SK-N-SH (cell line): Measurements from ENCODE around the gene MRPS18A. TPM values are rescaled to one million over a fixed set of nuclear protein-coding genes. Genes with fewer than 3 reads are reported as not detected.

ENCODE experiments used
- CTCF ChIA-PET: fragments of 300-600, 350-600 bp; formaldehyde crosslinking; extraction: SDS; loops from one replicate; lab custom pipeline; 2021; lab: Yijun Ruan, JAX
- POLR2A ChIA-PET: fragments of 350-600 bp; sonication (Branson Sonifier 250); formaldehyde crosslinking; extraction: SDS; loops from one replicate; lab custom pipeline; 2020; ENCODE audit warnings: antibody characterized with exemption, inconsistent platforms; lab: Yijun Ruan, JAX
- DNase-seq: peaks from one replicate; pipeline ENCODE4 v3.0.0; 2012
- H2AFZ ChIP-seq: fragments of 200-600 bp; sonication (generic); 2 replicates; pipeline ENCODE4 v1.8.1; 2016; ENCODE audit warnings: antibody characterized with exemption, mild to moderate bottlenecking, low read depth
- H3F3A ChIP-seq: fragments of 200-600 bp; sonication (generic); replicated peaks from 2 replicates; pipeline ENCODE3; 2016; ENCODE audit warnings: antibody characterized with exemption, mild to moderate bottlenecking; ENCODE audit not compliant: insufficient read depth
- H3K27ac ChIP-seq, 2 experiments: fragments of 200-500 bp in 1 of 2; fragments of 200-600 bp in 1 of 2; sonication (Bioruptor generic) in 1 of 2; sonication (generic), shearing (Covaris generic) in 1 of 2; 2 replicates each; pipeline versions ENCODE4 v1.5.1 to v1.6.1; 2014 to 2016; ENCODE audit warnings: low read depth in 2 of 2, inconsistent platforms in 1 of 2, low read length in 1 of 2, mild to moderate bottlenecking in 1 of 2, mixed read lengths in 1 of 2
- H3K27me3 ChIP-seq: fragments of 200-600 bp; sonication (generic), shearing (Covaris generic); 2 replicates; pipeline ENCODE4 v1.6.1; 2016; ENCODE audit warnings: mixed run types; ENCODE audit not compliant: insufficient read depth
- H3K36me3 ChIP-seq, 2 experiments: fragments of 200-500 bp in 1 of 2; fragments of 200-600 bp in 1 of 2; sonication (Bioruptor generic) in 1 of 2; sonication (generic) in 1 of 2; replicated peaks in 1 of 2; 2 replicates each; pipeline versions ENCODE3 to v1.5.1; 2014 to 2016; ENCODE audit warnings: low read length in 1 of 2, mild to moderate bottlenecking in 1 of 2; ENCODE audit not compliant: insufficient read depth in 2 of 2, control insufficient read depth in 1 of 2
- H3K4me1 ChIP-seq, 2 experiments: fragments of 200-500 bp in 1 of 2; fragments of 200-600 bp in 1 of 2; sonication (Bioruptor generic) in 1 of 2; sonication (generic), shearing (Covaris generic) in 1 of 2; 2 replicates each; pipeline versions ENCODE4 v1.5.1 to v1.6.1; 2014 to 2016; ENCODE audit warnings: low read depth in 1 of 2, low read length in 1 of 2, mixed run types in 1 of 2; ENCODE audit not compliant: insufficient read depth in 2 of 2, control insufficient read depth in 1 of 2
- H3K4me2 ChIP-seq: fragments of 200-600 bp; sonication (generic), shearing (Covaris generic); 2 replicates; pipeline ENCODE4 v1.6.1; 2017; ENCODE audit warnings: mixed run types
- H3K4me3 ChIP-seq, 2 experiments: fragments of 200-500 bp in 1 of 2; fragments of 200-600 bp in 1 of 2; sonication (Bioruptor generic) in 1 of 2; sonication (generic), shearing (Covaris generic) in 1 of 2; 2 replicates each; pipeline versions ENCODE4 v1.5.1 to v1.8.1; 2014 to 2016; ENCODE audit warnings: low read depth in 2 of 2, inconsistent platforms in 1 of 2, low read length in 1 of 2, mild to moderate bottlenecking in 1 of 2, mixed read lengths in 1 of 2, moderate library complexity in 1 of 2
- H3K79me2 ChIP-seq: fragments of 200-600 bp; sonication (generic); 2 replicates; pipeline ENCODE4 v1.8.1; 2017; ENCODE audit warnings: mild to moderate bottlenecking; ENCODE audit not compliant: insufficient read depth
- H3K9ac ChIP-seq: fragments of 200-600 bp; sonication (generic); 2 replicates; pipeline ENCODE4 v1.6.1; 2017; ENCODE audit warnings: mixed run types
- H3K9me2 ChIP-seq: fragments of 200-600 bp; sonication (generic); 2 replicates; pipeline ENCODE4 v1.6.1; 2017; ENCODE audit warnings: mixed run types
- H3K9me3 ChIP-seq: fragments of 200-600 bp; sonication (generic); 2 replicates; pipeline ENCODE4 v1.6.1; 2017; ENCODE audit warnings: mixed run types, mild to moderate bottlenecking, moderate library complexity
- H4K20me1 ChIP-seq: fragments of 200-600 bp; sonication (generic); 2 replicates; pipeline ENCODE4 v1.6.1; 2017; ENCODE audit warnings: mild to moderate bottlenecking, mixed run types; ENCODE audit not compliant: insufficient read depth
- CHD2 ChIP-seq: fragments of 150-350 bp; IDR thresholded peaks from 2 replicates; pipeline ENCODE4 v1.6.1; 2018; ENCODE audit warnings: low read length; ENCODE audit not compliant: partially characterized antibody
- EP300 ChIP-seq, 2 experiments: IDR thresholded peaks; 2 replicates each; pipeline versions ENCODE4 v1.4.0 to v1.6.1; 2012; ENCODE audit warnings: borderline replicate concordance in 1 of 2, low read depth in 1 of 2, low read length in 1 of 2
- EZH2phosphoT487 ChIP-seq: fragments of 200-600 bp; sonication (generic); IDR thresholded peaks from 2 replicates; pipeline ENCODE4 v1.6.1; 2017; ENCODE audit warnings: low read depth, mixed run types, mild to moderate bottlenecking, antibody characterized with exemption, moderate library complexity, borderline replicate concordance
- FOXJ3 ChIP-seq: sonication (generic); formaldehyde crosslinking; IDR thresholded peaks from 2 replicates; pipeline ENCODE4 v1.5.1; 2020; ENCODE audit warnings: mild to moderate bottlenecking, missing genetic modification reagents
- JUND ChIP-seq: IDR thresholded peaks from 2 replicates; pipeline ENCODE4 v1.4.0; 2012
- MEF2A ChIP-seq: IDR thresholded peaks from 2 replicates; pipeline ENCODE4 v1.4.0; 2012; ENCODE audit warnings: low read depth, borderline replicate concordance
- MXI1 ChIP-seq: IDR thresholded peaks from 2 replicates; pipeline ENCODE4 v1.6.1; 2012; ENCODE audit warnings: mild to moderate bottlenecking, low read depth, low read length, improper control_type of control experiment
- RAD21 ChIP-seq: IDR thresholded peaks from 2 replicates; pipeline ENCODE4 v1.6.1; 2012; ENCODE audit warnings: mild to moderate bottlenecking, low read length
- RCOR1 ChIP-seq: fragments of 150-350 bp; IDR thresholded peaks from 2 replicates; pipeline ENCODE4 v1.6.1; 2017; ENCODE audit warnings: antibody characterized with exemption, low read length
- RFX5 ChIP-seq: IDR thresholded peaks from 2 replicates; pipeline ENCODE4 v1.6.1; 2012; ENCODE audit warnings: mild to moderate bottlenecking, improper control_type of control experiment, low read length
- RXRA ChIP-seq: IDR thresholded peaks from 2 replicates; pipeline ENCODE4 v1.4.0; 2012; ENCODE audit warnings: low read depth, mild to moderate bottlenecking, borderline replicate concordance
- SIN3A ChIP-seq: IDR thresholded peaks from 2 replicates; pipeline ENCODE4 v1.6.1; 2012; ENCODE audit warnings: low read depth, mild to moderate bottlenecking, low read length, moderate library complexity, borderline replicate concordance
- TCF12 ChIP-seq: IDR thresholded peaks from 2 replicates; pipeline ENCODE4 v1.4.0; 2012
- TEAD4 ChIP-seq: IDR thresholded peaks from 2 replicates; pipeline ENCODE4 v1.4.0; 2012; ENCODE audit warnings: mild to moderate bottlenecking, borderline replicate concordance; ENCODE audit not compliant: insufficient read depth
- WGBS: methylation state at CpG from one replicate; pipeline ENCODE4 v1.1.6; 2017; ENCODE audit warnings: low lambda C conversion rate; 5-methylcytosine and 5-hydroxymethylcytosine counted together
- polyA plus RNA-seq, 3 experiments: library from polyadenylated mRNA; depleted of rRNA; stranded (reverse); fragments of >200 nt; gene quantifications; 2 replicates each; pipeline ENCODE4 v1.2.3, GENCODE V29; 2012
- TF ChIP-seq, protein P1 (sequence below): IDR thresholded peaks from 2 replicates; pipeline ENCODE4 v1.4.0; 2012; ENCODE audit warnings: low read depth, borderline replicate concordance
- TF ChIP-seq, protein P2 (sequence below): IDR thresholded peaks from 2 replicates; pipeline ENCODE4; 2012
- TF ChIP-seq, protein P3 (sequence below): fragments of 150-350 bp; IDR thresholded peaks from 2 replicates; pipeline ENCODE4 v1.6.1; 2017; ENCODE audit warnings: antibody characterized with exemption, low read length, low read depth, borderline replicate concordance
- TF ChIP-seq, protein P4 (sequence below): IDR thresholded peaks from 2 replicates; pipeline ENCODE4 v1.4.0; 2012; ENCODE audit warnings: low read depth, borderline replicate concordance

Gene MRPS18A
- polyA plus RNA-seq, 1 of the 3 experiments (the other 2 are of a cell fraction), result 57.0 TPM

DNA sequence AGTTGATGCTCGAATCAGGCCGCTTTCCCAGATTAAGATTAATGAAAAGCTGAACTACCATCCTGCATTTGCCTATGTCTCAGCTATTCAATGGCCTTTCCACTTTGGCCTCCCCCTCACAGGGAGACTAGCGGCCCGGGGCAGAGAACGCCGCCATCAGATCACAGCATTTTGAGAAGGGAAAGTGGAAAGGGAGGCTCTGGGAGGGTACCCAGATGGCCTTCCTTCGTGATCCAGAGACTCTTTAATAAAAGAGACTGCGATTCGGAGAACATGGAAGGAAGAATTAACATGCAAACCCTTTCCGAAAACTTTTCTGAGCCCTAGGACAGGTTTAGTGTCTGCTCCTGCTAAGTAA lies 533 bp downstream of the MRPS18A start:
- CTCF ChIA-PET, result interaction anchor here (1.1 to 3.1 kb wide), 3 partner anchors 20 to 392 kb away, joined by 3 to 25 read pairs (median 9); no protein-coding TSS in a partner anchor
- H3K79me2 ChIP-seq, result peaks cover 54% of the 10 kb centered on the region
- WGBS, result 2% methylated on average over 10 of the region's 10 CpGs

DNA sequence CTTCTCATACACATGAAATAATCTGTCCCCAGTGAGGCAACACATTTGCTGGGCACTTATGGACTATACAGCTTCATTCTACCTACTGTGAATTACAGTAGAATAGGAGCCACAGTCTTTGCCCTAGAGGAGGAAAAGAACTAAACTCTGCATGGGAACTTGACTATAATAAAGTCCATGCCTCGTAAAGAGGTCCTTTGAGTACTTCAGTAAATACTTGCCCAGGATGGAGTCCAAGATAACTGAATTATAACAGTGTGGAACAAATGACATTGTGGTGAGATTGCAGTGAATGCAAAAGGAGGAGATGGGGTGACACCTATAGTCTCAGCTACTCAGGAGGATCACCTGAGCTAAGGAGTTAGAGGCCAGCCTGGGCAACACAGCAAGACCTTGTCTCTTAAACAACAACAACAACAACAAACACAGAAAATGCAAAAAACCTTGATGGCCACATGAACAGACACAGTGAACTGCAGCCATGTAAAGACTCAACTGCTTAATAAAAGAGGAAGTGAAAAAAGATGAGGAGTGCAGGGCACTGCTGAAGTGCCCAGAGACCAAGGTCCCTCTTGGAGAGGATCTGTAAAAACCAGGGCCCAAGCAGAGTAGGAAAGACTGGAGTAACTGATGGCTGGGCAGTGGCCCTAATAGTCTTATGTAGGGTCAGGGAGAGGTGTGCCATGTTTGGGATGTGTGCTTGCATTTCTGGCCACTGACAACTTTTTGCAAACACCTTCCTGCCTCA lies 3.7 kb downstream of the MRPS18A start:
- Histone ChIP-seq H3K79me2 (peaks cover 70% of the 10 kb centered on the region), H3K27me3 (no peaks in the 10 kb centered on the region), H3K27ac (no peak overlapping the region), H3F3A (no peaks in the 10 kb centered on the region), H3K9ac (no peak overlapping the region), H2AFZ (no peak overlapping the region), H3K9me2 (no peaks in the 10 kb centered on the region), H3K9me3 (no peaks in the 10 kb centered on the region), H3K36me3 (peaks cover 11 to 34% of the 10 kb centered on the region in 2 experiments), H4K20me1 (peaks cover 37% of the 10 kb centered on the region), H3K4me3 (no peak overlapping the region), H3K4me1 (peaks cover 0 to 17% of the 10 kb centered on the region in 2 experiments; a peak in 2 of 4 replicates), H3K4me2 (no peak overlapping the region)
- CTCF ChIA-PET, result interaction anchor here (0.8 to 1.2 kb wide), 4 partner anchors 11 to 22 kb away, joined by 3 read pairs; no protein-coding TSS in a partner anchor
- TF ChIP-seq RAD21 (no peak), RCOR1 (no peak), MEF2A (no peak), FOXJ3 (CRISPR knock-in tag) (no peak), JUND (no peak)
- TF ChIP-seq, protein P1, sequence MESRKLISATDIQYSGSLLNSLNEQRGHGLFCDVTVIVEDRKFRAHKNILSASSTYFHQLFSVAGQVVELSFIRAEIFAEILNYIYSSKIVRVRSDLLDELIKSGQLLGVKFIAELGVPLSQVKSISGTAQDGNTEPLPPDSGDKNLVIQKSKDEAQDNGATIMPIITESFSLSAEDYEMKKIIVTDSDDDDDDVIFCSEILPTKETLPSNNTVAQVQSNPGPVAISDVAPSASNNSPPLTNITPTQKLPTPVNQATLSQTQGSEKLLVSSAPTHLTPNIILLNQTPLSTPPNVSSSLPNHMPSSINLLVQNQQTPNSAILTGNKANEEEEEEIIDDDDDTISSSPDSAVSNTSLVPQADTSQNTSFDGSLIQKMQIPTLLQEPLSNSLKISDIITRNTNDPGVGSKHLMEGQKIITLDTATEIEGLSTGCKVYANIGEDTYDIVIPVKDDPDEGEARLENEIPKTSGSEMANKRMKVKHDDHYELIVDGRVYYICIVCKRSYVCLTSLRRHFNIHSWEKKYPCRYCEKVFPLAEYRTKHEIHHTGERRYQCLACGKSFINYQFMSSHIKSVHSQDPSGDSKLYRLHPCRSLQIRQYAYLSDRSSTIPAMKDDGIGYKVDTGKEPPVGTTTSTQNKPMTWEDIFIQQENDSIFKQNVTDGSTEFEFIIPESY, result no peak
- TF ChIP-seq, protein P2, sequence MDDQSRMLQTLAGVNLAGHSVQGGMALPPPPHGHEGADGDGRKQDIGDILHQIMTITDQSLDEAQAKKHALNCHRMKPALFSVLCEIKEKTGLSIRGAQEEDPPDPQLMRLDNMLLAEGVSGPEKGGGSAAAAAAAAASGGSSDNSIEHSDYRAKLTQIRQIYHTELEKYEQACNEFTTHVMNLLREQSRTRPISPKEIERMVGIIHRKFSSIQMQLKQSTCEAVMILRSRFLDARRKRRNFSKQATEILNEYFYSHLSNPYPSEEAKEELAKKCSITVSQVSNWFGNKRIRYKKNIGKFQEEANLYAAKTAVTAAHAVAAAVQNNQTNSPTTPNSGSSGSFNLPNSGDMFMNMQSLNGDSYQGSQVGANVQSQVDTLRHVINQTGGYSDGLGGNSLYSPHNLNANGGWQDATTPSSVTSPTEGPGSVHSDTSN, result no peak
- POLR2A ChIA-PET, result no interaction called here
- 67% methylated on average over 1 of the region's 1 CpG for WGBS
- no peak for DNase-seq

More for the DNA sequence above, 533 bp downstream of the MRPS18A start:
- H3K4me1 ChIP-seq, result peaks cover 0 to 17% of the 10 kb centered on the region in 2 experiments; a peak in 2 of 4 replicates
- no peaks in the 10 kb centered on the region for H3K9me3 ChIP-seq
- no peaks in the 10 kb centered on the region for H3F3A ChIP-seq
- H3K4me3 ChIP-seq, result peak overlapping the region; percentile 82 to 98
- POLR2A ChIA-PET, result no interaction called here
- H4K20me1 ChIP-seq, result peaks cover 23% of the 10 kb centered on the region
- peak overlapping the region; percentile 87 for H3K9ac ChIP-seq
- H2AFZ ChIP-seq, result peak overlapping the region; percentile 98
- peaks cover 0 to 7% of the 10 kb centered on the region in 2 experiments for H3K36me3 ChIP-seq
- H3K4me2 ChIP-seq, result peak overlapping the region; percentile 84
- H3K9me2 ChIP-seq, result no peaks in the 10 kb centered on the region
- DNase-seq, result no peak
- H3K27ac ChIP-seq, result peak overlapping the region in 1 of 2 experiments; percentile 67; a peak in 3 of 4 replicates
- TF ChIP-seq MXI1, result no peak
- TF ChIP-seq, protein P3, sequence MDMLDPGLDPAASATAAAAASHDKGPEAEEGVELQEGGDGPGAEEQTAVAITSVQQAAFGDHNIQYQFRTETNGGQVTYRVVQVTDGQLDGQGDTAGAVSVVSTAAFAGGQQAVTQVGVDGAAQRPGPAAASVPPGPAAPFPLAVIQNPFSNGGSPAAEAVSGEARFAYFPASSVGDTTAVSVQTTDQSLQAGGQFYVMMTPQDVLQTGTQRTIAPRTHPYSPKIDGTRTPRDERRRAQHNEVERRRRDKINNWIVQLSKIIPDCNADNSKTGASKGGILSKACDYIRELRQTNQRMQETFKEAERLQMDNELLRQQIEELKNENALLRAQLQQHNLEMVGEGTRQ, result no peak
- TF ChIP-seq, protein P1, result no peak
- no peak for TF ChIP-seq RXRA
- no peak for TF ChIP-seq TCF12
- TF ChIP-seq EZH2phosphoT487, result no peak
- TF ChIP-seq RFX5, result no peak
- TF ChIP-seq, protein P4, sequence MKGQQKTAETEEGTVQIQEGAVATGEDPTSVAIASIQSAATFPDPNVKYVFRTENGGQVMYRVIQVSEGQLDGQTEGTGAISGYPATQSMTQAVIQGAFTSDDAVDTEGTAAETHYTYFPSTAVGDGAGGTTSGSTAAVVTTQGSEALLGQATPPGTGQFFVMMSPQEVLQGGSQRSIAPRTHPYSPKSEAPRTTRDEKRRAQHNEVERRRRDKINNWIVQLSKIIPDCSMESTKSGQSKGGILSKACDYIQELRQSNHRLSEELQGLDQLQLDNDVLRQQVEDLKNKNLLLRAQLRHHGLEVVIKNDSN, result no peak
- no peak for TF ChIP-seq FOXJ3 (CRISPR knock-in tag)
- no peak for TF ChIP-seq EP300 (IDR thresholded peaks at IDR 0.05; ENCODE audit: borderline replicate concordance in 1 of 2, low read depth in 1 of 2, low read length in 1 of 2)
- no peak for TF ChIP-seq CHD2
- TF ChIP-seq SIN3A, result no peak
- no peak for TF ChIP-seq TEAD4
- no peak for TF ChIP-seq RCOR1
- TF ChIP-seq JUND, result no peak
- TF ChIP-seq, all 33 proteins: peak for 0
- H3K27me3 ChIP-seq, result no peaks in the 10 kb centered on the region
